PC-9 (cell line): ENCODE results near the gene SORBS1.

Source experiments
- EZH2 ChIP-seq: fragments of 200-600 bp; sonication (generic); IDR thresholded peaks from 2 replicates; pipeline ENCODE4 v1.8.0; 2017; ENCODE audit warnings: antibody characterized with exemption, low read depth
- TF ChIP-seq, protein P1 (sequence below): fragments of 200-600 bp; sonication (generic); conservative IDR thresholded peaks from 2 replicates; pipeline ENCODE4 v1.6.1; 2017; ENCODE audit warnings: mixed run types, antibody characterized with exemption, mild to moderate bottlenecking, moderate library complexity

DNA sequence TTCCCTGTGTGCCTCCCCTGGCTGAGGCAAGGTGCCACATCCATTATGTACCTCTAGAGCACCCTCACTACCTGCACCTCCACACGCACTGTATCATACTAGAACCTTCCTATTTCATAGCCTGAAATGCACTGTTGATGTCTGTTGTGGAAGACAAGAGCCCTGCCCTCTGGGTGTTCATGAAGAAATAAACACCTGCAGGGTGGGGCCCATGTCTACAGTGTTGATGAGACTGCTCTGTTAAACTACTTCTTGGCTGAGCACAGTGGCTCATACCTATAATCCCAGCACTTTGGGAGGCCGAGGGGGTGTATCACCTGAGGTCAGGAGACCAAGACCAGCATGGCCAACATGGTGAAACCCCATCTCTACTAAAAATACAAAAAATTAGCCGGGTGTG, 14.0 kb downstream of the SORBS1 start:
- TF ChIP-seq, protein P1, sequence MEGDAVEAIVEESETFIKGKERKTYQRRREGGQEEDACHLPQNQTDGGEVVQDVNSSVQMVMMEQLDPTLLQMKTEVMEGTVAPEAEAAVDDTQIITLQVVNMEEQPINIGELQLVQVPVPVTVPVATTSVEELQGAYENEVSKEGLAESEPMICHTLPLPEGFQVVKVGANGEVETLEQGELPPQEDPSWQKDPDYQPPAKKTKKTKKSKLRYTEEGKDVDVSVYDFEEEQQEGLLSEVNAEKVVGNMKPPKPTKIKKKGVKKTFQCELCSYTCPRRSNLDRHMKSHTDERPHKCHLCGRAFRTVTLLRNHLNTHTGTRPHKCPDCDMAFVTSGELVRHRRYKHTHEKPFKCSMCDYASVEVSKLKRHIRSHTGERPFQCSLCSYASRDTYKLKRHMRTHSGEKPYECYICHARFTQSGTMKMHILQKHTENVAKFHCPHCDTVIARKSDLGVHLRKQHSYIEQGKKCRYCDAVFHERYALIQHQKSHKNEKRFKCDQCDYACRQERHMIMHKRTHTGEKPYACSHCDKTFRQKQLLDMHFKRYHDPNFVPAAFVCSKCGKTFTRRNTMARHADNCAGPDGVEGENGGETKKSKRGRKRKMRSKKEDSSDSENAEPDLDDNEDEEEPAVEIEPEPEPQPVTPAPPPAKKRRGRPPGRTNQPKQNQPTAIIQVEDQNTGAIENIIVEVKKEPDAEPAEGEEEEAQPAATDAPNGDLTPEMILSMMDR: no peak
- TF ChIP-seq EZH2: no peak
